8988T (cell line): ENCODE results near the gene RNASE2.
A peak's percentile ranks its signal among the peaks of the same experiment; 100 is the strongest.
"Not testable (repeated sequence)": the region's sequence is repeated elsewhere in the genome, so short reads cannot be mapped to it uniquely, and the experiment has no call there.

ENCODE experiments used
- DNase-seq: peaks from one replicate; pipeline ENCODE4 v3.0.0; 2011

Gene RNASE2

GRCh38 chr14:20982646-20983369 is 27.5 kb downstream of the RNASE2 start:
- no peak for DNase-seq

GRCh38 chr14:20985650-20986049 is 30.4 kb downstream of the RNASE2 start:
- not testable (repeated sequence) for DNase-seq

GRCh38 chr14:20986811-20987210 is 31.5 kb downstream of the RNASE2 start:
- peak; percentile 53 for DNase-seq

- DNase-seq, result no peak
Observed at GRCh38 chr14:20988717-20989470, 33.6 kb downstream of the RNASE2 start.

- DNase-seq, result no peak
Observed at GRCh38 chr14:20989471-20989786, 34.1 kb downstream of the RNASE2 start.

GRCh38 chr14:20989787-20990600 is 34.7 kb downstream of the RNASE2 start, which contains the start of gene METTL17:
Gene METTL17, plus strand, starts transcription at chr14:20989980. Its CDS starts 23 bp downstream, at chr14:20990003.
- DNase-seq, result peak; percentile 46

GRCh38 chr14:20996521-20996920 is 41.2 kb downstream of the RNASE2 start:
- DNase-seq, result no peak

- no peak for DNase-seq
Observed at GRCh38 chr14:20997115-20997514, 41.8 kb downstream of the RNASE2 start.

- DNase-seq, result no peak
Observed at GRCh38 chr14:20997564-20997963, 42.3 kb downstream of the RNASE2 start.

- no peak for DNase-seq
Observed at GRCh38 chr14:20998139-20998538, 42.9 kb downstream of the RNASE2 start.

GRCh38 chr14:20998674-20999366 is 43.5 kb downstream of the RNASE2 start, which contains the start of gene SLC39A2:
Gene SLC39A2, plus strand, starts transcription at chr14:20999293. Its CDS starts 154 bp downstream, at chr14:20999447.
- no peak for DNase-seq

GRCh38 chr14:20999591-20999990 is 44.3 kb downstream of the RNASE2 start:
- no peak for DNase-seq

- DNase-seq, result no peak
Observed at GRCh38 chr14:21001218-21001617, 45.9 kb downstream of the RNASE2 start.

GRCh38 chr14:21003788-21004346 is 48.6 kb downstream of the RNASE2 start:
- no peak for DNase-seq
